Brain microvascular endothelial cell (primary cell): ENCODE results near the gene METTL2A.
"Not testable (repeated sequence)": the region's sequence is repeated elsewhere in the genome, so short reads cannot be mapped to it uniquely, and the experiment has no call there.

Experiments used
- DNase-seq: peaks from one replicate; pipeline ENCODE4 v3.0.0-alpha.2; 2020
- H3K27ac ChIP-seq: fragments of 250-450 bp; sonication (Bioruptor Pico); 2 replicates; pipeline ENCODE4 v1.5.1; 2020; ENCODE audit warnings: mild to moderate bottlenecking, moderate library complexity
- H3K27me3 ChIP-seq: fragments of 250-450 bp; sonication (Bioruptor Pico); replicated peaks from 2 replicates; pipeline ENCODE4 v1.5.1; 2020; ENCODE audit warnings: mild to moderate bottlenecking
- H3K36me3 ChIP-seq: fragments of 250-450 bp; sonication (Bioruptor Pico); replicated peaks from 2 replicates; pipeline ENCODE4 v1.5.1; 2020; ENCODE audit warnings: mild to moderate bottlenecking
- H3K4me3 ChIP-seq: 2 replicates; pipeline ENCODE4 v1.5.1; 2011; ENCODE audit warnings: low read depth, mild to moderate bottlenecking, control low read depth, low read length, moderate library complexity
- CTCF ChIP-seq: IDR thresholded peaks from 2 replicates; pipeline ENCODE4 v1.5.1; 2011; ENCODE audit warnings: low read depth, mild to moderate bottlenecking, moderate library complexity, low read length, control low read depth, inconsistent platforms; ENCODE audit errors: missing control alignments
- in situ Hi-C: cut with HindIII; loops from 2 replicates; pipeline ENCODE4 v1.10.0; 2017; ENCODE audit warnings: low sequenced_read_pairs, low pct_ligation_motif_present

METTL2A gene

DNA sequence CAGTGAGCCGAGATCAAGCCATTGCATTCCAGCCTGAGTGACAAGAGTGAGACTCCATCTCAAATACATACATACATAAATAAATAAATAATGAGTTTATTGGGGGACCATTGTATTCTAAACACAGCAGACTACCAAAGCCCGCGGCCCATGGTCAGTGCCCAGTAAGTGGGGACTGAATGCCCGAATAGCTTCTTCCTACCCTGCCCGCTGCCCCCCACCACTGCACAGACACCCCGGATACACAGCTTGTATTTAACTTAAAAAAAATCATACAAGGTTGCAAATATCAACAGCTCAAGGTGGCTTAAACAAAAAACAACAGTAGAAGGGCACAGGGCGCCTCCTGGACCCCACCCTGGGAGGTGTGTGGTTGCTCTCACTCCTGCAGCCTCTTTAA, 32.3 kb downstream of the METTL2A start:
- in situ Hi-C loops, result no loop called here
- H3K27ac ChIP-seq, result no peak overlapping the region
- no peak for TF ChIP-seq CTCF

DNA sequence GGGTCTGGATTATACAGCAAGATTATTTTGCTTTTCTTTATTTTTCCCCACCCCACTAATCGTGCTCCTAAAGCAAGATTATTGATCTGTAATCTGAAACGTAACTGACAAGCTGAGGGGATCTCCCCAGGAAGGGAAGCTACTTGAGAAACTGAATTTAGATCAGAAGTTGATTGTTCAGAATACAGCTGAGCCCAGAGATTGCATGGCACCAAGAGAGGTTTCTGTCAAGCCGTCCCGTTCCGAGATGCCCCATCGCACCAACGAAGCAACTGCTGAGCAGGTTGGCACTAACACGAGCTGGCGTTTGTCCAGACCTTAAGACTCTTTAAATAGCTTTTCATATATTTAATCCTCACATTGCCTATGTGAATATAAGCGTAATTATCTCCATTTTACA, 34.8 kb downstream of the METTL2A start:
- DNase-seq, in situ Hi-C loops, H3K4me3 ChIP-seq, H3K36me3 ChIP-seq, H3K27me3 ChIP-seq, H3K27ac ChIP-seq: not testable (repeated sequence)

More for the DNA sequence above, 32.3 kb downstream of the METTL2A start:
- DNase-seq, result no peak
- Histone ChIP-seq H3K36me3 (no peaks in the 10 kb centered on the region), H3K27me3 (no peaks in the 10 kb centered on the region), H3K4me3 (no peak overlapping the region)

GRCh38 chr17:62464422-62464821, 40.7 kb downstream of the METTL2A start:
- H3K36me3 ChIP-seq, DNase-seq, in situ Hi-C loops, H3K27me3 ChIP-seq, H3K4me3 ChIP-seq, H3K27ac ChIP-seq: not testable (repeated sequence)

DNA sequence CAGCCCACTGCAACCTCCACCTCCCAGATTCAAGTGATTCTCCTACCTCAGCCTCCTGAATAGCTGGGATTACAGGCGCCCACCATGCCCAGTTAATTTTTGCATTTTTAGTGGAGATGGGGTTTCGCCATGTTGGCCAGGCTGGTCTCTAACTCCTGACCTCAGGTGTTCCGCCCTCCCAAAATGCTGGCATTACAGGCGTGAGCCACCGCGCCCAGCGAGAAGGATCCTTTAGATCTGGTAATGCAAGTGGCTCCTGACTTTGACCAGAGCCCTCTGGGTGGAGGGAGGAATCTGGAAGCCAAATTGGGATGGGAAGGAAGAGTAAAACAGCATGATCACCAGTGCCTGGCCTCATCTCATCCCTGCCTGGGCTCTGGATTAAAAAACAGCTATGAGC, 41.6 kb downstream of the METTL2A start:
- H3K27me3 ChIP-seq, in situ Hi-C loops, H3K36me3 ChIP-seq, H3K4me3 ChIP-seq, H3K27ac ChIP-seq, DNase-seq: not testable (repeated sequence)

DNA sequence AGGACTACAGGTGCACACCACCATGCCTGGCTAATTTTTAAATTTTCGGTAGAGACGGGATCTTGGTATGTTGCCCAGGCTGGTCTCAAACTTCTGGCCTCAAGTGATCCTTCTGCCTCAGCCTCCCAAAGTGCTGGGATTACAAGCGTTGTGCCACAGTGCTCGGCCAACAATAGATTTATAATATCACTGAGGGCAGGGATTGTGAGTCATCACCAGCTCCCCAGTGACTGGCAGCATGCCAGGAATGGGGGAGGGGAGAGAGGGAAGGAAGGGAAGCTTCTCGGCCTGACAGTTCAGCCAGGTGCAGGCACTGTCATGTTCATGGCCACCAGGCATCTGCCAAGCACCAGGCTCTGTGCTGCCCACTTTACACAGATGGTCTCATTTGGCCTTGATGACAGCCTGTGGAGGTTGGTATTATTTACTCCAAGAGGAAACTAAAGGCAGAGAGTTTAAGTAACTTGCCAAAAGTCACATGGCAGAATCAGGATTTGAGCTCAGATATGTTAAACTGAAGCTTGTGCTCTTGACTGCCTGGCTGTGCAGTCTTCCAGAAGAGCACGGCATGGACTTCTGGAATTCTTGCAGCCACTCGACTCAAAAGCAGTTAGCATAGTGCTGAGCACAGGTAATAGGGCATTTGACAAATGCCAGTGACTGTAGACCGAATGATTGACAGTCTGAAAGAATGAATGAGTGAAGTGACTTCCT, 47.1 kb downstream of the METTL2A start:
- H3K27me3 ChIP-seq, in situ Hi-C loops, H3K4me3 ChIP-seq, H3K36me3 ChIP-seq, H3K27ac ChIP-seq: not testable (repeated sequence)
- DNase-seq, result peak; percentile 60

- H3K27me3 ChIP-seq, in situ Hi-C loops, DNase-seq: not testable (repeated sequence)
Observed at GRCh38 chr17:62471380-62471880, 47.7 kb downstream of the METTL2A start.

GRCh38 chr17:62473030-62473982, 49.6 kb downstream of the METTL2A start:
- H3K4me3 ChIP-seq, H3K27ac ChIP-seq, H3K27me3 ChIP-seq, H3K36me3 ChIP-seq, in situ Hi-C loops, DNase-seq: not testable (repeated sequence)

More at GRCh38 chr17:62471380-62471880, 47.7 kb downstream of the METTL2A start:
- H3K36me3 ChIP-seq, H3K4me3 ChIP-seq, H3K27ac ChIP-seq: not testable (repeated sequence)

- H3K36me3 ChIP-seq, H3K4me3 ChIP-seq, DNase-seq, in situ Hi-C loops, H3K27ac ChIP-seq, H3K27me3 ChIP-seq: not testable (repeated sequence)
Observed at GRCh38 chr17:62477111-62477510, 53.4 kb downstream of the METTL2A start.

- DNase-seq, in situ Hi-C loops, H3K36me3 ChIP-seq, H3K27me3 ChIP-seq: not testable (repeated sequence)
- H3K27ac ChIP-seq, result peak overlapping the region; percentile 12
- peak overlapping the region; percentile 55 for H3K4me3 ChIP-seq
Observed at GRCh38 chr17:62477718-62478408, 54.2 kb downstream of the METTL2A start.
